Activated effector memory CD4-positive, alpha-beta T cell treated with anti-CD3 and anti-CD28 coated beads, Interleukin-2, amount 50 U/mL, for 16 hours (primary cell): ENCODE data around the gene CTDNEP1.

Experiments used
- DNase-seq: peaks from one replicate; pipeline ENCODE4 v3.0.0-alpha.2; 2020

The CTDNEP1 gene

GRCh38 chr17:7214300-7215135 is 37.0 kb downstream of the CTDNEP1 start:
- DNase-seq, result peak; percentile 99

GRCh38 chr17:7213895-7214299 is 37.6 kb downstream of the CTDNEP1 start:
- peak; percentile 88 for DNase-seq

- DNase-seq, result no peak
Measured at GRCh38 chr17:7211491-7212273, 39.9 kb downstream of the CTDNEP1 start.

- DNase-seq, result no peak
Measured at GRCh38 chr17:7208754-7209460, 42.6 kb downstream of the CTDNEP1 start.

GRCh38 chr17:7208027-7208571 is 43.4 kb downstream of the CTDNEP1 start:
- DNase-seq, result no peak

GRCh38 chr17:7207120-7208001 is 44.2 kb downstream of the CTDNEP1 start:
- no peak for DNase-seq

GRCh38 chr17:7205561-7205960 is 46.0 kb downstream of the CTDNEP1 start:
- no peak for DNase-seq

- DNase-seq, result peak; percentile 97
Measured at GRCh38 chr17:7204828-7205461, 46.6 kb downstream of the CTDNEP1 start.

GRCh38 chr17:7204336-7204735 is 47.2 kb downstream of the CTDNEP1 start:
- no peak for DNase-seq

GRCh38 chr17:7203391-7203790 is 48.1 kb downstream of the CTDNEP1 start:
- no peak for DNase-seq

- no peak for DNase-seq
Measured at GRCh38 chr17:7196651-7197401, 54.7 kb downstream of the CTDNEP1 start.

- no peak for DNase-seq
Measured at GRCh38 chr17:7195971-7196370, 55.6 kb downstream of the CTDNEP1 start.
